Measurements from ENCODE around the gene PER1.
A peak's percentile ranks its signal among the peaks of the same experiment; 100 is the strongest.

GRCh38 chr17:8153957-8154607, 1.9 kb upstream of the PER1 start:
- TF ChIP-seq CTCF (IDR thresholded peaks at IDR 0.05) = peak in 1 of 5 experiments; percentile 3
- peak; percentile 76 for TF ChIP-seq POLR2A (IDR thresholded peaks at IDR 0.05)

All from transverse colon (tissue), 3 donors.